ENCODE results near the gene DNASE1L1. TPM values are rescaled to one million over a fixed set of nuclear protein-coding genes. Genes with fewer than 3 reads are reported as not detected.

DNASE1L1 gene
- total and polyA plus RNA-seq, 2 donors (not counting 1 experiment from before 2014, with no cell fraction given), result 24.6 to 49.2 TPM

DNA sequence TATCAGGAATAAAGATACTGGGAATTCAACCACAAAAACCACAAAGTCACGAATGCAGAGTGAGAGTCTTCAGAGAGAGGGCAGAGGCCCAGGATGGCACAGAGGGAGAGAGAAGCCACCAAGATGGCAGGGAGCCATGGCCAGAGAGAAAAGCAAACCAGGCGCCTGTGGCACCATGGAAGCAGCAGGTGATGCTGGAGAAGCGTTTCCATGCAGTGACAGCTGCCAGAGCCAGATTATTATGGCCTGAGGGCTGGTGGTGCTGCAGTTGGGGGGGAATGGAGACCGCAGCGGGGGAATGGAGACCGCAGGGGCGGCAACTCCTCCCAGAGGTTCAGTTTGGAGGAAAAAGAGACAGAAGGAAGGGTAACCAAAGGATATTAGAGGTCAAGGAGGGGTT lies 8.1 kb upstream of the DNASE1L1 start:
- Histone ChIP-seq H3K27ac (ENCODE audit: low read length in 2 of 2) (no peak overlapping the region), H3K4me1 (ENCODE audit: control insufficient read depth in 2 of 2, insufficient read depth in 2 of 2, low read length in 2 of 2) (peaks cover 4 to 11% of the 10 kb centered on the region in 2 donors), H3K36me3 (replicated peaks in 1 of 2; ENCODE audit: control extremely low read depth in 1 of 2, control insufficient read depth in 1 of 2, extremely low read depth in 1 of 2, insufficient read depth in 2 of 2, low read length in 1 of 2) (peaks cover 0 to 3% of the 10 kb centered on the region in 2 experiments), H3K9ac (ENCODE audit: low read length) (no peak overlapping the region), H3K9me3 (ENCODE audit: control extremely low read depth in 1 of 3, control insufficient read depth in 2 of 3, insufficient read depth in 1 of 3, low read length in 2 of 3) (no peaks in the 10 kb centered on the region), H3K4me3 (ENCODE audit: control extremely low read depth in 1 of 5, extremely low read depth in 1 of 5, insufficient read depth in 1 of 5, low read depth in 2 of 5, low read length in 4 of 5) (no peak overlapping the region), H2AFZ (ENCODE audit: insufficient read depth, low read depth, low read length, poor library complexity, severe bottlenecking) (no peak overlapping the region), H3K79me2 (ENCODE audit: control insufficient read depth, insufficient read depth, low read length) (no peaks in the 10 kb centered on the region), H3K4me2 (replicated peaks; ENCODE audit: low read depth, low read length, poor library complexity, severe bottlenecking) (no peak overlapping the region), H4K20me1 (ENCODE audit: control insufficient read depth, insufficient read depth, low read length, poor library complexity, severe bottlenecking) (no peaks in the 10 kb centered on the region), H3K27me3 (replicated peaks in 1 of 4; ENCODE audit: control extremely low read depth in 1 of 4, control insufficient read depth in 3 of 4, insufficient read depth in 4 of 4, low read length in 3 of 4) (no peaks in the 10 kb centered on the region)
- Mint-ChIP-seq H3K9me3 (ENCODE audit: insufficient read depth) (no peaks in the 10 kb centered on the region), H3K27ac (no peak overlapping the region), H3K27me3 (no peaks in the 10 kb centered on the region), H3K4me1 (peaks cover 12% of the 10 kb centered on the region), H3K4me3 (no peak overlapping the region)
- ATAC-seq (ENCODE audit: low read depth), result no peak
- 90% methylated on average over 2 of the region's 7 CpGs for WGBS (ENCODE audit: insufficient coverage)
- intact Hi-C loops (cut with micrococcal nuclease), result no loop called here
- TF ChIP-seq EZH2 (IDR thresholded peaks at IDR 0.05; ENCODE audit: borderline replicate concordance, insufficient read depth, low read depth, low read length, poor library complexity, severe bottlenecking), result no peak
- TF ChIP-seq, protein P1, sequence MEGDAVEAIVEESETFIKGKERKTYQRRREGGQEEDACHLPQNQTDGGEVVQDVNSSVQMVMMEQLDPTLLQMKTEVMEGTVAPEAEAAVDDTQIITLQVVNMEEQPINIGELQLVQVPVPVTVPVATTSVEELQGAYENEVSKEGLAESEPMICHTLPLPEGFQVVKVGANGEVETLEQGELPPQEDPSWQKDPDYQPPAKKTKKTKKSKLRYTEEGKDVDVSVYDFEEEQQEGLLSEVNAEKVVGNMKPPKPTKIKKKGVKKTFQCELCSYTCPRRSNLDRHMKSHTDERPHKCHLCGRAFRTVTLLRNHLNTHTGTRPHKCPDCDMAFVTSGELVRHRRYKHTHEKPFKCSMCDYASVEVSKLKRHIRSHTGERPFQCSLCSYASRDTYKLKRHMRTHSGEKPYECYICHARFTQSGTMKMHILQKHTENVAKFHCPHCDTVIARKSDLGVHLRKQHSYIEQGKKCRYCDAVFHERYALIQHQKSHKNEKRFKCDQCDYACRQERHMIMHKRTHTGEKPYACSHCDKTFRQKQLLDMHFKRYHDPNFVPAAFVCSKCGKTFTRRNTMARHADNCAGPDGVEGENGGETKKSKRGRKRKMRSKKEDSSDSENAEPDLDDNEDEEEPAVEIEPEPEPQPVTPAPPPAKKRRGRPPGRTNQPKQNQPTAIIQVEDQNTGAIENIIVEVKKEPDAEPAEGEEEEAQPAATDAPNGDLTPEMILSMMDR (IDR thresholded peaks at IDR 0.05), result no peak
- ChIA-PET CTCF (no interaction called here), POLR2A (interaction anchor here (0.7 kb wide), 1 partner anchor 70 kb away, joined by 3 read pairs; no protein-coding TSS in a partner anchor)
- no peak for DNase-seq

DNA sequence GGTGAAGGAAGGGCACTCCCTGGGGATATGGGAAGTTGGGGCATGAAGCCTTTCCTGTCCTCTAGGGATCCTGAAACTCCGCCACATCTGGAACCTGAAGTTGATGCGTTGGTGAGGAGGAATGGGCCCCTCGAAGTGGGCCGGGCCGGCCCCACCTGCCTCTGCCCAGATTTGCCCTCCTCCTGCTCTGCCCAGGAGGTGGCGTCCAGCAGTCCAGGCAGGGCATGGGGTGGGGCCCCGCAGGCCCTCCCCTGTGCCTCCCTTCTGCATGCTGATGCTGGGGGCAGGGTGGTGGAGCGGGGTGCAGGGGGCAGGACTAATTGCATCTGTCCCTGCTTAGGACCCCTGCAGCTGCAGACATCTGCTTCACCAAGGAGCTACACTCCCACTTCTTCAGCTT lies 4.1 kb upstream of the DNASE1L1 start:
- DNase-seq (no peak), ATAC-seq (ENCODE audit: low read depth) (no peak)
- Histone ChIP-seq H4K20me1 (ENCODE audit: control insufficient read depth, insufficient read depth, low read length, poor library complexity, severe bottlenecking) (no peaks in the 10 kb centered on the region), H3K27me3 (replicated peaks in 1 of 4; ENCODE audit: control extremely low read depth in 1 of 4, control insufficient read depth in 3 of 4, insufficient read depth in 4 of 4, low read length in 3 of 4) (no peaks in the 10 kb centered on the region), H3K4me3 (ENCODE audit: control extremely low read depth in 1 of 5, extremely low read depth in 1 of 5, insufficient read depth in 1 of 5, low read depth in 2 of 5, low read length in 4 of 5) (no peak overlapping the region), H3K9ac (ENCODE audit: low read length) (no peak overlapping the region), H3K27ac (ENCODE audit: low read length in 2 of 2) (peak overlapping the region; percentile 73 to 79), H2AFZ (ENCODE audit: insufficient read depth, low read depth, low read length, poor library complexity, severe bottlenecking) (no peak overlapping the region), H3K4me2 (replicated peaks; ENCODE audit: low read depth, low read length, poor library complexity, severe bottlenecking) (no peak overlapping the region), H3K36me3 (replicated peaks in 1 of 2; ENCODE audit: control extremely low read depth in 1 of 2, control insufficient read depth in 1 of 2, extremely low read depth in 1 of 2, insufficient read depth in 2 of 2, low read length in 1 of 2) (no peaks in the 10 kb centered on the region), H3K79me2 (ENCODE audit: control insufficient read depth, insufficient read depth, low read length) (no peaks in the 10 kb centered on the region), H3K9me3 (ENCODE audit: control extremely low read depth in 1 of 3, control insufficient read depth in 2 of 3, insufficient read depth in 1 of 3, low read length in 2 of 3) (no peaks in the 10 kb centered on the region), H3K4me1 (ENCODE audit: control insufficient read depth in 2 of 2, insufficient read depth in 2 of 2, low read length in 2 of 2) (peaks cover 8 to 38% of the 10 kb centered on the region in 2 donors)
- Mint-ChIP-seq H3K4me1 (peaks cover 31% of the 10 kb centered on the region), H3K27ac (no peak overlapping the region), H3K4me3 (peak overlapping the region; percentile 79), H3K27me3 (no peaks in the 10 kb centered on the region), H3K9me3 (ENCODE audit: insufficient read depth) (no peaks in the 10 kb centered on the region)
- ChIA-PET CTCF (interaction anchor here (2.3 kb wide), 1 partner anchor 77 kb away, joined by 7 read pairs; the partner anchor contains the start of gene SLC10A3), POLR2A (interaction anchor here (1.4 to 1.7 kb wide), 2 partner anchors 17 to 77 kb away, joined by 6 to 8 read pairs; partner anchors contain the start of gene SLC10A3)
- no peak for TF ChIP-seq EZH2 (IDR thresholded peaks at IDR 0.05; ENCODE audit: borderline replicate concordance, insufficient read depth, low read depth, low read length, poor library complexity, severe bottlenecking)
- TF ChIP-seq, protein P1 (IDR thresholded peaks at IDR 0.05), result no peak
- intact Hi-C loops (cut with micrococcal nuclease), result loop anchor here (5.0 kb wide), 1 partner anchor 44 kb away; the partner anchor contains the start of gene PLXNA3
- WGBS (ENCODE audit: insufficient coverage), result 87% methylated on average over 3 of the region's 8 CpGs

Data from B cell (primary cell).